ENCODE data around the gene KRTAP9-9.

KRTAP9-9 gene

GRCh38 chr17:41296846-41297245, 41.7 kb downstream of the KRTAP9-9 start:
- DNase-seq (ENCODE audit: low read depth, low spot score) = no peak
- no peak overlapping the region for H3K4me3 ChIP-seq (ENCODE audit: low read depth, low read length)
- no peak for TF ChIP-seq CTCF (IDR thresholded peaks at IDR 0.05; ENCODE audit: low read depth, low read length)
- in situ Hi-C loops (cut with HindIII; ENCODE audit: low sequenced_read_pairs) = no loop called here

- DNase-seq (ENCODE audit: low read depth, low spot score) = no peak
- in situ Hi-C loops (cut with HindIII; ENCODE audit: low sequenced_read_pairs) = no loop called here
- H3K4me3 ChIP-seq (ENCODE audit: low read depth, low read length) = no peak overlapping the region
- TF ChIP-seq CTCF (IDR thresholded peaks at IDR 0.05; ENCODE audit: low read depth, low read length) = no peak
These were observed 43.4 kb downstream of the KRTAP9-9 start for GRCh38 chr17:41298458-41299135.

GRCh38 chr17:41301204-41301790, 46.1 kb downstream of the KRTAP9-9 start:
- in situ Hi-C loops (cut with HindIII; ENCODE audit: low sequenced_read_pairs) = no loop called here
- H3K4me3 ChIP-seq (ENCODE audit: low read depth, low read length) = no peak overlapping the region
- no peak for TF ChIP-seq CTCF (IDR thresholded peaks at IDR 0.05; ENCODE audit: low read depth, low read length)
- no peak for DNase-seq (ENCODE audit: low read depth, low spot score)

DNA sequence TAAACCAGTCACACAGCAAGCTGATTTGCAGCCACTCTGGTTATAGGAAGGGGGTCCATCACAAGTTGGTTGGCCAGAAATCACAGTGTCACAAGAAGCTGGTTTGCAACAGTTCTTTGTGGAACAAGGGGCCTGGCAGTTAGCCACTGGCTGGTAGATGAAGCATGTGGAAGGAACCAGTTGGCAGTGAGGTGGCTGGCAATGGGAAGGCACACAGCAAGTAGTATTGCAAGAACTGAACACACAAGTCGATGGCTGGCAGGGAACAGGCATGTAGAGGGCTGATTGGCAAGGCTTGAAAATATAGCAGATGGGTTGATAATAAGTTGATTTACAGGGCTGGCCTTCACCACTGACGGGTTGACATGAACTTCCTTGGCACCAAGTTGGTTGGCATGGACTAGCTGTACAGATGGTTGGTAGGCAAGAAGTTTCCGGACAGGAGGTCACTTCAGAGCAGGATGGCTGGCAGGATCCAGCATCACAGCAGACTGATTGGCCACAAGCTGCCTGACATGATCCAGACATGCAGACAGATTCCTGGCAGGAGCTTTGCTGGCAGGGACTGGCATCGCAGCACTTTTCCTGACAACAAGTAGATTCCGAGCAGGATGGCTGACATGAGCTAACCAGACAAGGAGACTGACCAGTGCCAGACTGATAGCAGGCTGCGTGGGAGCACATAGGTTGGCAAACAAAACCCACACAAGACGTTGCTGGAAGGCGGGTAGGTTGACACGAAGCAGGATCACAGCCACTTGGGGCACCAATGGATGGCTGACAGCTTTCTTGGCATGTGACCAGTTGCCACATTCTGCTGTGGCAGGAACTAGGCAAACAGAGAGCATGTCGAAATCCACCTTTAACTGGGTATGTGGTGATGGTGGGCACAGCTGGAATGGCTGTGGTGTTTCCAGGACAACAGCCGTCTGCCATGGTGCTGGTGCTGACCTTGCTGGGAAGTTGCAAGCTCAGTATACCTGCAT, 47.0 kb downstream of the KRTAP9-9 start, which contains the start of gene KRTAP29-1:
Gene KRTAP29-1 (minus strand): TSS at position 936 of the 986 bp plus-strand sequence. CDS start 0 bp downstream, at position 936.
- in situ Hi-C loops (cut with HindIII; ENCODE audit: low sequenced_read_pairs) = no loop called here
- DNase-seq (ENCODE audit: low read depth, low spot score) = no peak
- no peak for TF ChIP-seq CTCF (IDR thresholded peaks at IDR 0.05; ENCODE audit: low read depth, low read length)
- H3K4me3 ChIP-seq (ENCODE audit: low read depth, low read length) = no peak within 1 kb of the TSS

GRCh38 chr17:41302981-41303380, 47.8 kb downstream of the KRTAP9-9 start:
- in situ Hi-C loops (cut with HindIII; ENCODE audit: low sequenced_read_pairs) = no loop called here
- no peak overlapping the region for H3K4me3 ChIP-seq (ENCODE audit: low read depth, low read length)
- no peak for TF ChIP-seq CTCF (IDR thresholded peaks at IDR 0.05; ENCODE audit: low read depth, low read length)
- no peak for DNase-seq (ENCODE audit: low read depth, low spot score)

GRCh38 chr17:41304091-41304490, 48.9 kb downstream of the KRTAP9-9 start:
- TF ChIP-seq CTCF (IDR thresholded peaks at IDR 0.05; ENCODE audit: low read depth, low read length) = no peak
- in situ Hi-C loops (cut with HindIII; ENCODE audit: low sequenced_read_pairs) = no loop called here
- DNase-seq (ENCODE audit: low read depth, low spot score) = no peak
- H3K4me3 ChIP-seq (ENCODE audit: low read depth, low read length) = no peak overlapping the region

All from astrocyte of the spinal cord (primary cell).